Right lobe of liver (tissue), 4 donors: ENCODE results near the gene TICAM2.

Experiments used
- CTCF ChIP-seq, 4 donors: fragments of 200-600 bp in 3 of 4; fragments of 450-650 bp in 1 of 4; IDR thresholded peaks; one replicate each; pipeline versions ENCODE4 v1.5.1 to v1.8.0; 2016 to 2022; ENCODE audit warnings: antibody characterized with exemption in 4 of 4, mild to moderate bottlenecking in 2 of 4
- POLR2A ChIP-seq: fragments of 450-650 bp; IDR thresholded peaks from one replicate; pipeline ENCODE4 v1.6.1; 2017; ENCODE audit warnings: antibody characterized with exemption, mild to moderate bottlenecking
- donor health status: DM: no; HTN: no; CAD: no.
- donor health status: DM: no; HTN: no; CAD: no.
- donor health status: DM: no; HTN: yes; CAD: no.

- TF ChIP-seq CTCF (IDR thresholded peaks at IDR 0.05) = no peak
- TF ChIP-seq POLR2A = no peak
Observed at GRCh38 chr5:115621365-115621900, 19.2 kb upstream of the TICAM2 start.
